HG03039 (cell line): ENCODE results near the gene WNK1.

Source experiments
- ATAC-seq: cut with Tn5 transposase; IDR thresholded peaks from one replicate; pipeline ENCODE4 v1.9.1; 2021; ENCODE audit warnings: mild to moderate bottlenecking, moderate library complexity; ENCODE audit not compliant: unreplicated experiment

Gene WNK1

GRCh38 chr12:851913-852312, 99.5 kb downstream of the WNK1 start:
- no peak for ATAC-seq

GRCh38 chr12:852864-853263, 100.5 kb downstream of the WNK1 start:
- ATAC-seq: no peak

GRCh38 chr12:857611-858010, 105.2 kb downstream of the WNK1 start:
- no peak for ATAC-seq

GRCh38 chr12:862303-862911, 110.0 kb downstream of the WNK1 start:
- ATAC-seq: no peak

GRCh38 chr12:863285-863684, 110.9 kb downstream of the WNK1 start:
- no peak for ATAC-seq

GRCh38 chr12:865614-866013, 113.2 kb downstream of the WNK1 start:
- no peak for ATAC-seq

GRCh38 chr12:867905-868304, 115.5 kb downstream of the WNK1 start:
- ATAC-seq: no peak

GRCh38 chr12:868722-869121, 116.3 kb downstream of the WNK1 start:
- no peak for ATAC-seq

GRCh38 chr12:870378-870777, 118.0 kb downstream of the WNK1 start:
- ATAC-seq: no peak

GRCh38 chr12:873954-874353, 121.6 kb downstream of the WNK1 start:
- no peak for ATAC-seq

- no peak for ATAC-seq
These were observed 127.3 kb downstream of the WNK1 start for GRCh38 chr12:879641-880040.

- no peak for ATAC-seq
These were observed 128.3 kb downstream of the WNK1 start for GRCh38 chr12:880656-881055.

- ATAC-seq: no peak
These were observed 132.5 kb downstream of the WNK1 start for GRCh38 chr12:884746-885414.

GRCh38 chr12:885701-886100, 133.3 kb downstream of the WNK1 start:
- ATAC-seq: no peak

GRCh38 chr12:886206-886605, 133.8 kb downstream of the WNK1 start:
- ATAC-seq: no peak

- no peak for ATAC-seq
These were observed 141.8 kb downstream of the WNK1 start for GRCh38 chr12:894226-894625.

GRCh38 chr12:896031-896430, 143.7 kb downstream of the WNK1 start:
- no peak for ATAC-seq

GRCh38 chr12:897386-897785, 145.0 kb downstream of the WNK1 start:
- ATAC-seq: no peak

- ATAC-seq: no peak
These were observed 150.2 kb downstream of the WNK1 start for GRCh38 chr12:902581-902980.

GRCh38 chr12:903055-903454, 150.7 kb downstream of the WNK1 start:
- ATAC-seq: no peak

- ATAC-seq: no peak
These were observed 151.6 kb downstream of the WNK1 start for GRCh38 chr12:904010-904414.

- no peak for ATAC-seq
These were observed 153.1 kb downstream of the WNK1 start for GRCh38 chr12:905261-906031.
